Measurements from ENCODE around the gene AGBL1.

GRCh38 chr15:86973284-86973844, 893.7 kb downstream of the AGBL1 start:
- TF ChIP-seq EZH2 (IDR thresholded peaks at IDR 0.05; ENCODE audit: borderline replicate concordance, low read depth, low read length, poor library complexity, severe bottlenecking): no peak
- no peak for TF ChIP-seq CTCF (conservative IDR thresholded peaks at IDR 0.05; ENCODE audit: low read depth, low read length)
